HG03520 (cell line): ENCODE data around the gene WDR81.
"Not testable (repeated sequence)": the region's sequence is repeated elsewhere in the genome, so short reads cannot be mapped to it uniquely, and the experiment has no call there.

ENCODE experiments used
- ATAC-seq: cut with Tn5 transposase; IDR thresholded peaks from one replicate; pipeline ENCODE4 v1.9.1; 2021; ENCODE audit warnings: mild to moderate bottlenecking, moderate library complexity; ENCODE audit not compliant: unreplicated experiment

WDR81 gene

DNA sequence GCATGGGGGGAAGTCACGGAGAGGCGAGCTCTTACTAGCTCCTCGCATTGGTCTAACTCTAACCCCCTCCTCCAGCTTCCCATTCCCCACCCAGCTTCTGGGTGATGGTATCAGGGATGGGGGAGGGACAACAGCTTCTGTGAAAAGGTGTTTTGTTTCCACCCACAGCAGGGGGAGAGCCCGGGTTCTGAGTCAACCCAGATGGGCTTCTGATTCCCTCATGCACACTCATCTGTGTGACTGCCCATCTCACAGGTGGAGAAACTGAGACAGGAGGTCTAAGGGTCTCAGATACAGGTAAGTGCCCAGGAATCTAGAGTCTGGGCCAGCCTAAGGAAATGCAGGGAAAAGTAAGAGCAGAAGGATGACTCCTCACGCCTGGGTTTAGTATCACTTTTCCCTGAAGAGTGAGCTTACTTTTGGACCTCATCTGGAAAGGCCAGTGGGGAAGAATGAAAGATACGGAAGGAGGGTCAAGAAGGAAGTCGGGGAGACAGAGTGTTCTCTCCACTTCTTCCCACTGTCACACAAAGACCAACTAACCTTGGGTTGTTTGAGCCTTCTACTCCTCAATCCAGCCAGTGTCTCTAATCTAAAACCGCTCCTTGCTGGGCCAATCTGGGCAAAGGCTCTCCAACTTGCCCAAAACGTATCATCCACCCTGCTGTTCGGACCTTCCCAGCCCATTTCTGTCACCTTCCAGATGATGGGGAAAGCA is 11.2 kb upstream of the WDR81 start:
- ATAC-seq = no peak

DNA sequence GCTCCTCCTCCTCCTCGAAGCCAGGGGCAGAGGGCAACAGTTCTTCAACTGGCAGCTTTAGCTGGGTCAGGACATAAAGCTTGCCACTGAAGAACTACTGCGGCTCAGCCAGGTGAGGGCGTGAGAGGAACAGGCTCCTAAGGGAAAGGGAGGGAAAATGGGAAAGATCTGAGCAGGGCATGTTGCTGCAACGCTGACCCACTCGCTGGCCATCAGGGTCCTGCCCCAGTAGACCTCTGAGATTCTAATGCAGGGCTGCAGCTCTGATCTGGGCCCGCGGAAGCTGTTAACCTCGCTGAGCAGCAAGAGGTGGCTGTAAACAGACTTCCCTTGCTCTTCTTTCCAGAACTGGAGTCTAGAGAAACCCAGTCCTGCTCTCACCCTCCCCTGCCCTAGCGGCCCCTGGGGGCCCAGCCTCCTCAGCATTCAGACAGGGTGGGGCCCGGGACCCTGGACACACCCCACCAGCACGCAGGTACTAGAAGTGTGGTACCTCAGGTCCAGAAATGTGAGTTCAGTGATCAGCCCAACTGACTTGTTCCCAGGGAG is 10.6 kb upstream of the WDR81 start:
- ATAC-seq = no peak

DNA sequence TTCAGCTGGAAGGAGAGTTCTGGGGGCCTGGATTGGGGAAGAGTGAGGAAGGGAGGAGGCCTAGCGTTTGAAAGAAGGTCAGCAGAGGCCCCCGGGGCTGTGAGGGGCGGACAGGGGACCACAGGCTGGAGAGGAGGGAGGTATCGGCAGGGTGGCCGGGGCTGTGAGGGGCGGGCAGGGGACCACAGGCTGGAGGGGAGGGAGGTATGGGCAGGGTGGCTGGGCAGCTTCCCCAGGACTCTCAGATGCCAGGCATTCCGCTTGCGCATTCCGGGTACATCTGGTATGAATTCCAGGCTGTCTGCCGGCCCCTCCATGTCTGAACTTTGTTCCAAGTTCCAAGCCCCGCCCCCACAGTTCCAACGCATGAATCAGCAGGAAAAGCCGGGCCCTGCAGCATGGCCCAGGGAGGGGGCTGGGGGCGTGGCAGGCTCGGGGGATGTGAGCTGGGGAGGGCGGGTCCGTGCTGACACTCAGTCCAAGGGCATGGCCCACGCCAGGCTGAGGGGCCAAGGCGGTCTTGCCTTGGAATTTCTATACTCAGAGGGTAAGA is 10.0 kb upstream of the WDR81 start:
- no peak for ATAC-seq

DNA sequence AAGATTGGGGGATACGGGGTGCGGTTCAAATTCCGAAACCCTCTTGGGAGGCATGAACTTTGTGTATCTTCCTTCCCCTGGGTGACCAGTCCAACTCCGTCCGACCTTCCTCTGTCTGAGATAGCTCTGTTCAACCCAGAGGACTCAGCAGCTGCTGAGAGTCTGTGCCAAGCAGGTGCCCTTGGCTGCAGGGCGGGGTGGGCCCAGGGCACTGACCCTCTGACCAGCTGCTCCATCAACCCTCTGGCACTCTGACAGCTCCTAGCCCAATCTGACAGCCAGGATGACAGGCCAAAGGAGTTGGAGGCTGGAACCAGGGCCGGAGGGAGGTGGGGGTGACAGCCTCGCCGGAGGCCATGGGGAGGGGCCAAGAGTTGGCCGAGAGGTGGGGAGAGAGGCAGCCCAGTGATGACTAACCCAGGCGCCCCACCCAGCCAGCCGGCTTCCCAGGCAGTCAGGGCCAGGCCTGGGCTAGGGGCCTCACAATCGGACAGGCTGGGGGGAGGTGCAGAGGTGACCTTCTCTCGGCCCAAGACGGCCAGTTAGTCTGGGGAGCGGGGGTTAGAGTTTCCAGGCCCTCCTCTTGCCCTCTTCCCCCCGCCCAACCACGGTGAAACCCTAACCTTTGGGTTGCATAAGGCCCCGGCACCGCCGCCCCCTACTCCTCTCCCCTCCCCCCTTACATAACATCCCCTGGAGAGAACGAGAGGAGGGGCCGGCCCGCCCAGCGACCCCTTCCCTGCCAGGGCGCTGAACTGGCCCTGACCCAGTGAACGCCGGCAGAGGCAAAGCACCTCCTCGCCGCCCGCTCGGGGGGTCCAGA is 9.3 kb upstream of the WDR81 start:
- no peak for ATAC-seq

DNA sequence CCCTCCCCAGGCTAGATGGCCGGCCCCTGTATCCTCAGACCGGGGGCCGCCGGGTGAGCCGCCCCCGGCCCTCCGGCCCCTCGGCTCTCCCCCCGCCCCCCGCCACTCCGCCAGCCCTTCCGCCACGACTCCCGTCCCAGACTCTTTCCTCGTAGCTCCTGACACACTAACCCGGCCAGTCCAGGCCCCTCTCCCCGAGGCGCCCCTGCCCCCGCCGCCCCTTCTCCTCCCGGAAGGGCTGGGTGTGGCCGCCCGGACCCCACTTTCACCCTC is 8.8 kb upstream of the WDR81 start:
- no peak for ATAC-seq

DNA sequence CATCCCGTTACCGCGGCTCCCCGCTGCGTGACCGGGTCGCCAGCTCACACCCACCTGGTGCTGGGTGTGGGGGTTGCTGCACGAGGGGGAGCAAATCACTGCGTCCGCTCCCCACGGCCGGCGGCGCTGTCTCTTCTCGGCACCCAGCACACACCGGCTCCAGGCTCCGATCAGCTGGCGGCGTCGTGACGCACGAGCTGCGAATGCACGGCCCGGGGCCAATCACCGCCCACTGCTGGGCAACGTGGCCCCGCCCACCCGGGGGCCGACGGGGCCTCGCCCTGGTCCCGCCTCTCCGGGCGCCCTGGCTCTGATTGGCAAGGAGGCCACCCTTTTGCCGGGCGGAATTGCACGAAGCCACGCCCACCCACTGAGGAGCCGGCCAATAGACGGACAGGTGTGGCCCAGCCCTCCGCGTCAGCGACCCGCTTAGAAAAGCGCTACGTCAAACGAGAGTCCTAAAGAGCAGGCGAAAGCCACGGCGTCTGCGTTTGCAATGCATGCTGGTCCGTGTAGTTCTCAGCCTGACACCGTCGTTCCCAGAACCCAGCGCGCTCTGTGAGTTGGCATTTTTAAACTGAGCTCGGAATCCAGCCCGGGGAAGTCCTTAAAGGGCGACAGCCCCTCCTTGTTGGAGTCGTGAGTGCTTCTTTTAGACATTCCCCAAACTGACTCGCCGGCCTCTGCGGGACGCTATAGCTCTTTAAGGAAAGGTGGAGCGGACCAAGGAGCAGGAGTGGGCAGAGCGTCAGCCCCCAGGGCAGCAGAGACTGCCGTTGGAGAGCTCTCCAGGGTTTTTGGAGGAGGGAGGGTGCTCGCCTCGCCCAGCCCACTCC is 8.2 kb upstream of the WDR81 start:
- peak; percentile 71 for ATAC-seq

DNA sequence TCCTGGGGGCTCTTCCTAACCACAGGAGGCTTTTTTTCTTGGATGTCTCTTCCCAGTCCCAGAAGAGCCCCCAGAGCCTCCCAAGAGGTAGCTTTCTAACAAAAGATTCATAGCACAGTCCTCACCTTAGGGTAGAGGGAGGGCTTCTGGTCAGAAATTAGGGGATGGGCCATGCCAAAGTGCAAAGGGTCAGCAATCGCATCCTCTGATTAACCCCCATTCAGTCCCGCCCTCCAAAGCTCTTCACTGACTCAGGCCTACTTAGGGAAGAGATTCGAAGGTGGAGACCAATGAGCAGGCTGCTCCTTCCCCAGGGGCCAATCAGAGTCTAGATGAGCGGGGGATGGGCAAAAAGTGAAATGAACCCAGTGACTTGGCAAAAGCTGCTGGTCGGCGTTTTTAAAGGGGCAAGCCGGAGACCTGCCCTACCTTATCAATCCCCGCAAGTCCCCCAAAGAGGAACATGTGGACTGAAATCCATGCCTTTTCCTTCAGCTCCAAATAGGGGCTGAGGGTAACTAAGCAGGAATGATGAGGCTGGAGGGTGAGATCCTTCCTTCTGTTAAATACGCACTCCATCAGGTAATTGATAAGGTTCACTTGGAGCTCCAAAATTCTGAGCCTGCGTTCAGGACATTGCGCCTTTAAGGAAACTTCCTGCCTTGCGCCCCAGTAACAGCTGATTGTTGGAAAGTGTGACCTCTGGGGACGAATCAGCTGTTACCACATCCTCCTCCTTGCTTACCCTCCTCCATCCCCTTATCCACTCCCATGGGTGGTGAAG is 7.4 kb upstream of the WDR81 start:
- ATAC-seq = peak; percentile 35

DNA sequence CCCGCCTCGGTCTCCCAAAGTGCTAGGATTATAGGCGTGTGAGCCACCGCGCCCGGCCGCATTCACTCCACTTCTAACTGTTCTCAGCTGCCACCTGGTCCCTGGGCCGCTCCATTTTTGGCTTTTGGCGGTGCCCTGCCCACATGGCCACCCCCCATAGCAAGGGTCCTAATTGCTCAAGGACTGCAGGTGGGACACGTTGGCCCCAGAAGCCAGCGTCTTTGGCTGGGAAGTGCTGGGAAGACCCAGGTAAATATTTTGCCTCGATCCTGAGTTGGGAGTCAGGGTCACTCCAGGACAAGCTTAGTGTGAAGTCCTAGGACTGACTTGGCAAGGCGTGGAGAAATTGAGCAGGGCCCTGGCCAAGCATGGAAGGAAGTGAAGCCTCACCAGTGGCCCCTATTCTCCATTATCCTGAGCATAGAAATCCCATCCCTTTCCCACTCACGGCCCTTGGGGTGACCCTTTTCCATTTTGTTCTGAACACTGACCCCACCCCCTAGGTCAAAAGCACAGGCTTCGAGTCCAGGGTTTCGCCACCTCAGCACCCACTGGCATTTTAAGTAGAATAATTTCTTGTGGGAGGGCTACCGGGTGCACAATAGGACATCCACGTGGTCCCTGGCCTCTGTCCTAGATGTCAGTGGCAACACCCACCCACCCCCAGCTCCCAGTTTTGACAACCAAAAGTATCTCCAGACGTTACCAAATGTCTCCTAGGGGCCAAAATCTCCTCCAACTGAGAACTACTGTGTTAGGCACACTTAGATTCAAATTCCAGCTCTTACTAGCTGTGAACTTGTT is 5.9 kb upstream of the WDR81 start:
- no peak for ATAC-seq

DNA sequence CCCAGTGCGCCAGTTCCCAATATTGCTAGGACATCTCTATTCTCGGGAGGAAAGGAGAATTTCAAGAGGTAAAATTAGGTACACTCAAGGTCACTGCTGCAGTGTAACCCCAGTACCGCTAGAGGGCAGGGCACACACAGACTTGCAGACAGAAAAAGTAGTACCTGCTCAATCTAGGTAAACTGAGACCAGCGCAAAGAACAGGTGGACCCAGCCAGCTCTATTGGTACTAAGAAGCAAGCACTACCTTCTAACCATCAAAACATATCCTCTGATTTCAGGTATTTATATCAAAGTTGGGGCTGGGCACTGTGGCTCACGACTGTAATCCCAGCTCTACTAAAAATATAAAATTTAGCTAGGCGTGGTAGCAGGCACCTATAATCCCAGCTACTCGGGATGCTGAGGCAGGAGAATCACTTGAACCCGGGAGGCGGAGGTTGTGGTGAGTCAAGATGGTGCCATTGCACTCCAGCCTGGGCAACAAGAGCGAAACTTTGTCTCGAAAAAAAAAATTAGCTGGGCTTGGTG is 3.6 kb upstream of the WDR81 start:
- no peak for ATAC-seq

DNA sequence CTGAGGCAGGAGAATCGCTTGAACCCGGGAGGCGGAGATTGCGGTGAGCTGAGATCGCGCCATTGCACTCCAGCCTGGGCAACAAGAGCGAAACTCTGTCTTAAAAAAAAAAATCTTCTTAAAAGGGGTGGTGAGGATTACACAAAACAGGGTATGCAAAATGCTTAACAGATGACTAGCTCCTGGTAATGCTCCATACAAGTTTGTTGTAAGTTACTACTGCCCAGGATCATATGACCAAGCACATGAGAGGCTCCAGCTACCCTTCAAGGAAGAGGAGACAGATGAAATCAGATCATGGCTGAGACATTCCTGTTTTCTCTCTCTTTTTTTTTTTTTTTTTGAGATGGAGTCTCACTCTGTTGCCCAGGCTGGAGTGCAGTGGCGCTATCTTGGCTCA is 2.5 kb upstream of the WDR81 start:
- not testable (repeated sequence) for ATAC-seq

DNA sequence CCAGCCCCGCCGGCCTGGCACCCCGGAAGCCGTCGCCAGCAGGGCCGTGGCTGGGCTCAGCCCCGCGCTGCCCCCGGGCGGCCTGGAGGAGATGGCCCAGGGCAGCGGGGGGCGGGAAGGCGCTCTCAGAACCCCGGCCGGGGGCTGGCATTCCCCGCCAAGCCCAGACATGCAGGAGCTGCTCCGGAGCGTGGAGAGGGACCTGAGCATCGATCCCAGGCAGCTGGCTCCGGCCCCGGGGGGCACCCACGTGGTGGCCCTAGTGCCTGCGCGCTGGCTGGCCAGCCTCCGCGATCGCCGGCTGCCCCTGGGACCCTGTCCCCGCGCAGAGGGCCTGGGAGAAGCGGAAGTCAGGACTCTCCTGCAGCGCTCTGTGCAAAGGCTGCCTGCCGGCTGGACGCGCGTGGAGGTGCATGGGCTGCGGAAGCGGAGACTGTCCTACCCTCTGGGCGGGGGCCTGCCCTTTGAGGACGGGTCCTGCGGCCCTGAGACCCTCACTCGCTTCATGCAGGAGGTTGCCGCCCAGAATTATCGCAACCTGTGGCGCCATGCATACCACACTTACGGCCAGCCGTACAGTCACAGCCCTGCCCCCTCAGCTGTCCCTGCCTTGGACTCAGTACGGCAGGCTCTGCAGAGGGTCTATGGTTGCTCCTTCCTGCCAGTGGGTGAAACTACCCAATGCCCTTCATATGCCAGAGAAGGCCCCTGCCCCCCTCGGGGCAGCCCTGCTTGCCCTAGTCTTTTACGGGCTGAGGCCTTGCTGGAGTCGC is 551 bp downstream of the WDR81 start:
- no peak for ATAC-seq

DNA sequence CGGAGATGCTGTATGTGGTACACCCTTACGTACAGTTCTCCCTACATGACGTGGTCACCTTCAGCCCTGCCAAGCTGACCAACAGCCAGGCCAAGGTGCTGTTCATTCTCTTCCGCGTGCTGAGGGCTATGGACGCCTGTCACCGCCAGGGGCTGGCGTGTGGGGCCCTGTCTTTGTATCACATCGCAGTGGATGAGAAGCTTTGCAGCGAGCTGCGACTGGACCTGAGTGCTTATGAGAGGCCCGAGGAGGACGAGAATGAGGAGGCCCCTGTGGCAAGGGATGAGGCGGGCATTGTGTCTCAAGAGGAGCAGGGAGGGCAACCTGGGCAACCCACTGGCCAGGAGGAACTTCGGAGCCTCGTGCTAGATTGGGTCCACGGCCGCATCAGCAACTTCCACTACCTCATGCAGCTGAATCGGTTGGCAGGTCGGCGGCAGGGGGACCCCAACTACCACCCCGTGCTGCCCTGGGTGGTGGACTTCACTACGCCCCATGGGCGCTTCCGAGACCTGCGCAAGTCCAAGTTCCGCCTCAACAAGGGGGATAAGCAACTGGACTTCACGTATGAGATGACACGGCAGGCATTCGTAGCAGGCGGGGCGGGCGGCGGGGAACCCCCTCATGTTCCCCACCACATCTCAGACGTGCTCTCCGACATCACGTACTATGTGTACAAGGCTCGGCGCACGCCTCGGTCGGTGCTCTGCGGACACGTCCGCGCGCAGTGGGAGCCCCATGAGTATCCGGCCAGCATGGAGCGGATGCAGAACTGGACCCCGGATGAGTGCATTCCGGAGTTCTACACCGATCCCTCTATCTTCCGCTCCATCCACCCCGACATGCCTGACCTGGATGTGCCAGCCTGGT is 1.4 kb downstream of the WDR81 start:
- ATAC-seq = no peak

DNA sequence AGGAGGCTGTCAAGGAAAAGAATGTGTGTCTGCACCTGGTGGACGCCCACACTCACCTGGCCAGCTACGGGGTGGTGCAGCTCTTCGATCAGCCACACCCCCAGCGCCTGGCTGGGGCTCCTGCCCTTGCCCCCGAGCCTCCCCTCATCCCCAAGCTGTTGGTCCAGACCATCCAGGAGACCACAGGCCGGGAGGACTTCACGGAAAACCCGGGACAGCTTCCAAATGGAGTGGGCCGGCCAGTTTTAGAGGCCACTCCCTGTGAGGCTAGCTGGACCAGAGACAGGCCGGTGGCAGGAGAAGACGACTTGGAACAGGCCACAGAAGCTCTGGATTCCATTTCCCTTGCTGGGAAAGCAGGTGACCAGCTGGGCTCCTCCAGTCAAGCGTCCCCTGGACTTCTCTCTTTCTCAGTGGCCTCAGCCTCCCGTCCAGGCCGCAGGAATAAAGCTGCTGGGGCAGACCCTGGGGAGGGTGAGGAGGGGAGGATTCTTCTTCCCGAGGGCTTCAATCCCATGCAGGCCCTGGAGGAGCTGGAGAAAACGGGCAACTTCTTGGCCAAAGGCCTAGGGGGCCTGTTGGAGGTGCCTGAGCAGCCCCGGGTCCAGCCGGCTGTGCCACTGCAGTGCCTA is 2.2 kb downstream of the WDR81 start:
- ATAC-seq = no peak

DNA sequence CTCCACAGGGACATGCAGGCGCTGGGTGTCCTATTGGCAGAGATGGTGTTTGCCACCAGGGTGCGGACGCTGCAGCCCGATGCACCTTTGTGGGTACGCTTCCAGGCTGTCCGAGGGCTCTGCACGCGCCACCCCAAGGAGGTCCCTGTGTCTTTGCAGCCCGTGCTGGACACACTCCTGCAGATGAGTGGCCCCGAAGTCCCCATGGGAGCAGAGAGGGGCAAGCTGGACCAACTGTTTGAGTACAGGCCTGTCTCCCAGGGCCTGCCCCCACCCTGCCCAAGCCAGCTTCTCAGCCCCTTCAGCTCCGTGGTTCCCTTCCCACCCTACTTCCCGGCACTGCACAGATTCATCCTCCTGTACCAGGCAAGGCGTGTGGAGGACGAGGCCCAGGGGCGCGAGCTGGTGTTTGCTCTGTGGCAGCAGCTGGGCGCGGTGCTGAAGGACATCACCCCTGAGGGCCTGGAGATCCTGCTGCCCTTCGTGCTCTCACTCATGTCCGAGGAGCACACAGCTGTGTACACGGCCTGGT is 2.8 kb downstream of the WDR81 start:
- ATAC-seq = no peak

DNA sequence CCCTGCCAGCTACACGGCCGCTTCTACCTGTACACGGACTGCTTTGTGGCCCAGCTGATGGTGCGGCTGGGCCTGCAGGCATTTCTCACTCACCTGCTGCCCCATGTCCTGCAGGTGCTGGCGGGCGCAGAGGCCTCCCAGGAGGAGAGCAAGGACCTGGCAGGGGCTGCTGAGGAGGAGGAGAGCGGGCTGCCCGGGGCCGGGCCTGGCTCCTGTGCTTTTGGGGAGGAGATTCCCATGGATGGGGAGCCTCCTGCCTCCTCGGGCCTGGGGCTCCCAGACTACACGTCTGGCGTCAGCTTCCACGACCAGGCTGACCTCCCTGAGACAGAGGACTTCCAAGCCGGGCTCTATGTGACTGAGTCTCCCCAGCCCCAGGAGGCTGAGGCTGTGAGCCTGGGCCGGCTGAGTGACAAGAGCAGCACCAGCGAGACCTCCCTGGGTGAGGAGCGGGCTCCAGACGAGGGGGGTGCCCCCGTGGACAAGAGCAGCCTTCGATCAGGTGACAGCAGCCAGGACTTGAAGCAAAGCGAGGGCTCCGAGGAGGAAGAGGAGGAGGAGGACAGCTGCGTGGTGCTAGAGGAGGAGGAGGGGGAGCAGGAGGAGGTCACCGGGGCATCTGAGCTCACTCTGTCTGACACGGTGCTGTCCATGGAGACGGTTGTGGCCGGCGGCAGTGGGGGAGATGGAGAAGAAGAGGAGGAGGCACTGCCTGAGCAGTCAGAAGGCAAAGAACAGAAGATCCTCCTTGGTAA is 3.5 kb downstream of the WDR81 start:
- no peak for ATAC-seq

DNA sequence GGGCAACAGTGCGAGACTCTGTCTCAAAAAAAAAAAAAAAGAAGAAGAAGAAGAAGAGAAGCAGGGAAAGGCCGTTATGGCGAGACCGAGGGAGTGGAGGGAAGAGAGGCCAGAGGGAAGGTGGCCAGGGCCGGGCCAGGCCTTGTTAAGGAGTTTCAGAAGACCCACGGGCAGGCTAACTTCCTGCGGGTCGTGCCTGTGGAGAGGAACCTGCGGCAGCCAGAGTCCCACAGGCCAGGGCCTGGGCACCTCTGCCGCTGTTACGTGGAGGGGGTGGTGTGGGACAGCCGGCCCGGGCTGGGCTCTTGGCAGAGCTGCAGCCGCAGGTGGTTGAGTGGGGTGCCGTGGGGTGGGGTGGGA is 5.4 kb downstream of the WDR81 start:
- no peak for ATAC-seq
